GM12878 (cell line): Measurements from ENCODE around the gene PRR5L. TPM values are rescaled to one million over a fixed set of nuclear protein-coding genes. Genes with fewer than 3 reads are reported as not detected.

Experiments
- ATAC-seq: fragments of 200-7000 bp; cut with Tn5 transposase; 3 replicates; pipeline ENCODE4 v1.9.1; 2020; ENCODE audit warnings: mild to moderate bottlenecking, moderate library complexity
- BruUV-seq: library from RNA; stranded (reverse); fragments of 400-500 nt; replicated peaks from 2 replicates; lab custom pipeline; 2021; lab: Mats Ljungman, UMichigan
- CTCF ChIA-PET: fragments of 300-600 bp; sonication (Branson Sonifier 250); formaldehyde crosslinking; extraction: SDS; loops from one replicate; lab custom pipeline; 2021; ENCODE audit warnings: inconsistent platforms; lab: Yijun Ruan, JAX
- POLR2A ChIA-PET: fragments of 350-600 bp; formaldehyde crosslinking; extraction: SDS; loops from one replicate; lab custom pipeline; 2021; ENCODE audit warnings: inconsistent platforms; lab: Charles Lee
- RAD21 ChIA-PET: fragments of 300-600 bp; sonication (Branson Sonifier 250); formaldehyde crosslinking; loops from one replicate; lab custom pipeline; 2023; ENCODE audit warnings: antibody characterized with exemption; ENCODE audit not compliant: unreplicated experiment; lab: Charles Lee
- SMC1A ChIA-PET: fragments of 300-600 bp; sonication (Branson Sonifier 250); formaldehyde crosslinking; loops from one replicate; lab custom pipeline; 2023; ENCODE audit not compliant: unreplicated experiment, uncharacterized antibody; lab: Charles Lee
- DNase-seq: peaks from one replicate; pipeline ENCODE4 v3.0.0-alpha.2; 2011; ENCODE audit warnings: low read depth, low spot score
- FAIRE-seq: peaks from 3 replicates; lab custom pipeline; 2011; peaks lifted over from hg19 to GRCh38; lab: Jason Lieb, UNC
- H2AFZ ChIP-seq: 2 replicates; pipeline ENCODE4 v1.6.0; 2011; ENCODE audit warnings: low read depth, low read length, control low read depth; ENCODE audit not compliant: control insufficient read depth
- H3K27ac ChIP-seq: 2 replicates; pipeline ENCODE4 v1.5.1; 2011; ENCODE audit warnings: control low read depth; ENCODE audit not compliant: control insufficient read depth, insufficient read depth
- H3K27me3 ChIP-seq, 2 experiments: replicated peaks in 1 of 2; 2 replicates each; pipeline versions ENCODE4 v1.6.0 to v1.6.1; 2011; ENCODE audit warnings: low read length in 1 of 2; ENCODE audit not compliant: control insufficient read depth in 2 of 2, insufficient read depth in 2 of 2
- H3K36me3 ChIP-seq, 2 experiments: 2 replicates each; pipeline ENCODE4 v1.5.1; 2011; ENCODE audit warnings: low read length in 1 of 2; ENCODE audit not compliant: control insufficient read depth in 2 of 2, insufficient read depth in 2 of 2
- H3K4me1 ChIP-seq: 2 replicates; pipeline ENCODE4 v1.6.1; 2011; ENCODE audit warnings: mild to moderate bottlenecking, low read length, moderate library complexity, mixed read lengths; ENCODE audit not compliant: control insufficient read depth, insufficient read depth
- H3K4me2 ChIP-seq: 2 replicates; pipeline ENCODE4 v1.6.0; 2011; ENCODE audit warnings: control low read depth; ENCODE audit not compliant: control insufficient read depth, insufficient read depth
- H3K4me3 ChIP-seq: fragments of 200-600 bp; sonication (generic); 2 replicates; pipeline ENCODE4 v1.5.1; 2016
- H3K79me2 ChIP-seq: 2 replicates; pipeline ENCODE4 v1.6.0; 2011; ENCODE audit warnings: low read length; ENCODE audit not compliant: control insufficient read depth, insufficient read depth
- H3K9ac ChIP-seq: 2 replicates; pipeline ENCODE4 v1.8.0; 2011; ENCODE audit warnings: low read length, control low read depth, mixed read lengths; ENCODE audit not compliant: control insufficient read depth, insufficient read depth
- H3K9me3 ChIP-seq: replicated peaks from 3 replicates; pipeline ENCODE4 v1.5.1; 2011; ENCODE audit warnings: mild to moderate bottlenecking, low read length; ENCODE audit not compliant: control insufficient read depth, insufficient read depth
- H4K20me1 ChIP-seq: 2 replicates; pipeline ENCODE4 v1.6.0; 2011; ENCODE audit not compliant: control insufficient read depth, insufficient read depth
- ATF3 ChIP-seq: IDR thresholded peaks from 2 replicates; pipeline ENCODE4 v1.6.1; 2011; ENCODE audit warnings: low read depth, mild to moderate bottlenecking, low read length, moderate library complexity, borderline replicate concordance; ENCODE audit errors: extremely low read depth
- BCL11A ChIP-seq: IDR thresholded peaks from 2 replicates; pipeline ENCODE4 v1.6.1; 2011; ENCODE audit warnings: low read depth, low read length
- E2F4 ChIP-seq: IDR thresholded peaks from 2 replicates; pipeline ENCODE4 v1.6.1; 2012; ENCODE audit warnings: low read depth, low read length, improper control_type of control experiment
- FOXM1 ChIP-seq: IDR thresholded peaks from 2 replicates; pipeline ENCODE4 v1.6.1; 2012; ENCODE audit warnings: low read depth, mild to moderate bottlenecking, inconsistent platforms, low read length, moderate library complexity
- KDM1A ChIP-seq: fragments of 200-600 bp; sonication (generic); IDR thresholded peaks from 2 replicates; pipeline ENCODE4 v1.6.1; 2016; ENCODE audit warnings: borderline replicate concordance
- KLF5 ChIP-seq: fragments of 450-650 bp; IDR thresholded peaks from 2 replicates; pipeline ENCODE4 v1.6.1; 2014; ENCODE audit warnings: mild to moderate bottlenecking; ENCODE audit not compliant: partially characterized antibody
- MEF2B ChIP-seq: fragments of 450-650 bp; IDR thresholded peaks from 2 replicates; pipeline ENCODE4 v1.6.1; 2018; ENCODE audit warnings: mild to moderate bottlenecking, moderate library complexity; ENCODE audit not compliant: partially characterized antibody, poor library complexity, severe bottlenecking
- MTA2 ChIP-seq: fragments of 450-650 bp; IDR thresholded peaks from 2 replicates; pipeline ENCODE4 v1.6.1; 2016; ENCODE audit warnings: low read depth, mild to moderate bottlenecking, moderate library complexity
- NBN ChIP-seq: fragments of 450-650 bp; IDR thresholded peaks from 2 replicates; pipeline ENCODE4 v1.6.1; 2016
- NFYA ChIP-seq: IDR thresholded peaks from 2 replicates; pipeline ENCODE4 v1.6.1; 2011; ENCODE audit warnings: low read depth, mild to moderate bottlenecking, low read length, improper control_type of control experiment, borderline replicate concordance
- RAD51 ChIP-seq: fragments of 450-650 bp; IDR thresholded peaks from 2 replicates; pipeline ENCODE4 v1.6.1; 2016; ENCODE audit warnings: moderate library complexity, mild to moderate bottlenecking, inconsistent platforms
- SMC3 ChIP-seq: IDR thresholded peaks from 2 replicates; pipeline ENCODE4 v1.6.1; 2011; ENCODE audit warnings: low read length, improper control_type of control experiment, borderline replicate concordance
- SREBF2 ChIP-seq: IDR thresholded peaks from 2 replicates; pipeline ENCODE4 v1.6.1; 2012; ENCODE audit warnings: mild to moderate bottlenecking, low read length
- ZBED1 ChIP-seq: IDR thresholded peaks from 2 replicates; pipeline ENCODE4 v1.6.1; 2016; ENCODE audit warnings: borderline replicate concordance
- WGBS: methylation state at CpG from one replicate; pipeline ENCODE4 v1.1.6; 2016; ENCODE audit warnings: low lambda C conversion rate; ENCODE audit not compliant: insufficient replicate concordance, insufficient coverage; ENCODE audit errors: missing lambda C conversion rate; 5-methylcytosine and 5-hydroxymethylcytosine counted together
- in situ Hi-C: fragments of 300-500 bp; cut with MboI; formaldehyde crosslinking; loops from 9 replicates; pipeline ENCODE4 v1.14.3; 2018; ENCODE audit warnings: mixed read lengths
- intact Hi-C: fragments of 100-400 bp; cut with micrococcal nuclease; formaldehyde crosslinking; loops from one replicate; pipeline ENCODE4 v1.14.2; 2022; ENCODE audit not compliant: unreplicated experiment
- polyA plus RNA-seq, 11 experiments: library from polyadenylated mRNA; depleted of rRNA in 4 of 11; unstranded in 6 of 11; stranded (reverse) in 5 of 11; fragments of >200 nt; fragmentation: Nextera tagmentation in 4 of 11; fragmentation: Illumina TruSeq in 1 of 11; extraction: Ambion mirVana in 4 of 11; extraction: Trizol in 1 of 11; gene quantifications; 1 replicate in 1 of 11; 2 replicates in 10 of 11; pipeline versions ENCODE4 v1.2.1 to v1.2.3, GENCODE V29; 2011 to 2016; ENCODE audit warnings: inconsistent platforms in 2 of 11, missing spikeins in 2 of 11, low read depth in 1 of 11
- total RNA-seq, 4 experiments: library from RNA; depleted of rRNA in 3 of 4; stranded (reverse); fragments of >200 nt in 3 of 4; fragmentation: Illumina TruSeq in 1 of 4; extraction: Trizol in 1 of 4; gene quantifications; 2 replicates each; pipeline versions ENCODE4 v1.2.1 to v1.2.3, GENCODE V29; 2013 to 2021

Gene PRR5L
- total and polyA plus RNA-seq, 10 of the 15 experiments (the other 5 are each of a cell fraction or from before 2014, with no cell fraction given): 0.11 to 4.2 (median 0.67) TPM; not detected in 1

DNA sequence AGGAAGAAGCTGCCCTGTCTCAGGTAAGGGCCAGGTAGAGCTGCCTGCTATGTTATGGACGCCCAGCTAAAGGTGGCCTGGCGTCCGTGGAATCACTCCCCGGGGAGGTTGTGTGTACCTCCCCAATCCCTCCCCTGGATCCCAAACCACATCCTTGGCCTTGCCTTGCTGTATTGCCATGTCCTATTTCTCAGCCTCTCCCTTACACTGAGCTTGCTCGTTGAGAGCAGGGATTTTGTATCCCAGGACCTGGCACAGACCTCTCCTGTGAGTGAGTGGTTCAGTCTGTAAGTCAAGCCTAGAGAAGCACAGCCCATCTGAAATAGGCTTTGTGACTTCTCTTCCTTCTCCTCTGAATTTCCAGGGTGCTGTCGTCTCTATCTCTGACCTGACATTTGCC is 160.1 kb downstream of the PRR5L start:
- no peak for DNase-seq
- TF ChIP-seq NBN: no peak
- TF ChIP-seq SREBF2: no peak
- no peak for TF ChIP-seq KLF5
- no peak for TF ChIP-seq RAD51
- no peak for TF ChIP-seq FOXM1
- TF ChIP-seq KDM1A: no peak
- TF ChIP-seq SMC3: no peak
- no peak for TF ChIP-seq MEF2B
- no peak for TF ChIP-seq BCL11A
- no peak for TF ChIP-seq ATF3
- TF ChIP-seq ZBED1: no peak
- TF ChIP-seq MTA2: no peak
- TF ChIP-seq NFYA: no peak
- TF ChIP-seq E2F4: no peak
- TF ChIP-seq, all 136 proteins: peak for 0
- ChIA-PET SMC1A (interaction anchor here (1.1 kb wide), 1 partner anchor 23 kb away, joined by 4 read pairs; no protein-coding TSS in a partner anchor), RAD21 (no interaction called here), POLR2A (no interaction called here), CTCF (no interaction called here)
- Histone ChIP-seq H4K20me1 (no peaks in the 10 kb centered on the region), H3K36me3 (no peaks in the 10 kb centered on the region), H3K27me3 (no peaks in the 10 kb centered on the region; a peak in 1 of 4 replicates), H2AFZ (no peak overlapping the region), H3K9me3 (no peaks in the 10 kb centered on the region), H3K4me1 (peaks cover 5% of the 10 kb centered on the region), H3K27ac (no peak overlapping the region), H3K4me3 (no peak overlapping the region), H3K9ac (no peak overlapping the region), H3K79me2 (no peaks in the 10 kb centered on the region), H3K4me2 (no peak overlapping the region)
- BruUV-seq: no TSS peak
- FAIRE-seq: no peak
- 39% methylated on average over 6 of the region's 6 CpGs for WGBS
- intact Hi-C loops: no loop called here
- ATAC-seq: no peak
- in situ Hi-C loops: no loop called here
